ENCODE data around the gene DPP6. TPM values are rescaled to one million over a fixed set of nuclear protein-coding genes. Genes with fewer than 3 reads are reported as not detected.

The DPP6 gene
- total and polyA plus RNA-seq, 2 experiments from 2014 or later, result not detected

DNA sequence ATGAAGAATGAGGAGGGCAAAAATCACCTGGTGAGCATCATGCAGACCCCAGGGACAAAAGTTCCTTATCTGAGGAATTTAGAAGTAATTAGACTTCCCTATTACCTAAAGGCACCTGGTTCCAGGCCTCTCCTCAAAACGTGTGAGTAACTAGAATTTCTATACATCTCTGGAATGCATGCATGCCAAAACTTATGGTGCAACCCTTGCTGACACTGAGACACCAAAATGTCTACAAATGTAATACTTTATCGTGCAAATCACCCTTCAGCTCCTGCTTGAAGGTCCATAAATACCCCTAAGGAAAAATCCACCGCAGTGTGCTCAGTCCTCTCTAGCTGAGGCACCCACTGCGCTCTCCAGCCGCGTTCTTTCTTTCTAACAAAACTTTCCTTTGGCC lies 866.5 kb downstream of the DPP6 start:
- Mint-ChIP-seq H3K27ac (no peak overlapping the region), H3K9me3 (peaks cover 4% of the 10 kb centered on the region), H3K4me3 (no peak overlapping the region), H3K36me3 (ENCODE audit: low read depth) (no peaks in the 10 kb centered on the region), H3K27me3 (ENCODE audit: insufficient read depth, low read depth, poor library complexity) (peaks cover 8% of the 10 kb centered on the region), H3K4me1 (peaks cover 5% of the 10 kb centered on the region; the same call in 2 of the 3 replicates)
- Histone ChIP-seq H3K36me3 (ENCODE audit: insufficient read depth) (no peaks in the 10 kb centered on the region), H4K20me1 (replicated peaks; ENCODE audit: insufficient read depth) (no peaks in the 10 kb centered on the region), H2AFZ (no peak overlapping the region), H3K9me2 (ENCODE audit: insufficient read depth) (no peaks in the 10 kb centered on the region; the same call in 1 of the 2 replicates), H3K27ac (ENCODE audit: low read depth) (no peak overlapping the region), H3K4me1 (ENCODE audit: insufficient read depth) (peaks cover 2% of the 10 kb centered on the region; the same call in 1 of the 2 replicates), H3F3A (replicated peaks; ENCODE audit: low read depth) (no peaks in the 10 kb centered on the region), H3K79me2 (replicated peaks; ENCODE audit: insufficient read depth) (no peaks in the 10 kb centered on the region), H3K4me2 (no peak overlapping the region), H3K27me3 (ENCODE audit: insufficient read depth) (peaks cover 14% of the 10 kb centered on the region; the same call in 1 of the 2 replicates), H3K4me3 (no peak overlapping the region)
- no peak for ATAC-seq
- DNase-seq (ENCODE audit: low spot score), result no peak
- TF ChIP-seq, protein P1, sequence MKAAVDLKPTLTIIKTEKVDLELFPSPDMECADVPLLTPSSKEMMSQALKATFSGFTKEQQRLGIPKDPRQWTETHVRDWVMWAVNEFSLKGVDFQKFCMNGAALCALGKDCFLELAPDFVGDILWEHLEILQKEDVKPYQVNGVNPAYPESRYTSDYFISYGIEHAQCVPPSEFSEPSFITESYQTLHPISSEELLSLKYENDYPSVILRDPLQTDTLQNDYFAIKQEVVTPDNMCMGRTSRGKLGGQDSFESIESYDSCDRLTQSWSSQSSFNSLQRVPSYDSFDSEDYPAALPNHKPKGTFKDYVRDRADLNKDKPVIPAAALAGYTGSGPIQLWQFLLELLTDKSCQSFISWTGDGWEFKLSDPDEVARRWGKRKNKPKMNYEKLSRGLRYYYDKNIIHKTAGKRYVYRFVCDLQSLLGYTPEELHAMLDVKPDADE (IDR thresholded peaks at IDR 0.05), result no peak
- TF ChIP-seq NANOG (IDR thresholded peaks at IDR 0.05; ENCODE audit: borderline replicate concordance) (no peak), ZNF331 (CRISPR knock-in tag; IDR thresholded peaks at IDR 0.05; ENCODE audit: low read depth) (no peak), CREB1 (CRISPR knock-in tag; IDR thresholded peaks at IDR 0.05; ENCODE audit: low read depth) (no peak), ZNF114 (CRISPR knock-in tag; IDR thresholded peaks at IDR 0.05) (no peak), EZH2phosphoT487 (IDR thresholded peaks at IDR 0.05; ENCODE audit: unreplicated experiment) (no peak), JUNB (IDR thresholded peaks at IDR 0.05; ENCODE audit: unreplicated experiment) (no peak), EZH2 (IDR thresholded peaks at IDR 0.05; ENCODE audit: low read depth, unreplicated experiment) (no peak), POLR2AphosphoS5 (IDR thresholded peaks at IDR 0.05; ENCODE audit: low read depth) (no peak), STAT1 (IDR thresholded peaks at IDR 0.05; ENCODE audit: unreplicated experiment) (no peak)
- TF ChIP-seq, protein P2, sequence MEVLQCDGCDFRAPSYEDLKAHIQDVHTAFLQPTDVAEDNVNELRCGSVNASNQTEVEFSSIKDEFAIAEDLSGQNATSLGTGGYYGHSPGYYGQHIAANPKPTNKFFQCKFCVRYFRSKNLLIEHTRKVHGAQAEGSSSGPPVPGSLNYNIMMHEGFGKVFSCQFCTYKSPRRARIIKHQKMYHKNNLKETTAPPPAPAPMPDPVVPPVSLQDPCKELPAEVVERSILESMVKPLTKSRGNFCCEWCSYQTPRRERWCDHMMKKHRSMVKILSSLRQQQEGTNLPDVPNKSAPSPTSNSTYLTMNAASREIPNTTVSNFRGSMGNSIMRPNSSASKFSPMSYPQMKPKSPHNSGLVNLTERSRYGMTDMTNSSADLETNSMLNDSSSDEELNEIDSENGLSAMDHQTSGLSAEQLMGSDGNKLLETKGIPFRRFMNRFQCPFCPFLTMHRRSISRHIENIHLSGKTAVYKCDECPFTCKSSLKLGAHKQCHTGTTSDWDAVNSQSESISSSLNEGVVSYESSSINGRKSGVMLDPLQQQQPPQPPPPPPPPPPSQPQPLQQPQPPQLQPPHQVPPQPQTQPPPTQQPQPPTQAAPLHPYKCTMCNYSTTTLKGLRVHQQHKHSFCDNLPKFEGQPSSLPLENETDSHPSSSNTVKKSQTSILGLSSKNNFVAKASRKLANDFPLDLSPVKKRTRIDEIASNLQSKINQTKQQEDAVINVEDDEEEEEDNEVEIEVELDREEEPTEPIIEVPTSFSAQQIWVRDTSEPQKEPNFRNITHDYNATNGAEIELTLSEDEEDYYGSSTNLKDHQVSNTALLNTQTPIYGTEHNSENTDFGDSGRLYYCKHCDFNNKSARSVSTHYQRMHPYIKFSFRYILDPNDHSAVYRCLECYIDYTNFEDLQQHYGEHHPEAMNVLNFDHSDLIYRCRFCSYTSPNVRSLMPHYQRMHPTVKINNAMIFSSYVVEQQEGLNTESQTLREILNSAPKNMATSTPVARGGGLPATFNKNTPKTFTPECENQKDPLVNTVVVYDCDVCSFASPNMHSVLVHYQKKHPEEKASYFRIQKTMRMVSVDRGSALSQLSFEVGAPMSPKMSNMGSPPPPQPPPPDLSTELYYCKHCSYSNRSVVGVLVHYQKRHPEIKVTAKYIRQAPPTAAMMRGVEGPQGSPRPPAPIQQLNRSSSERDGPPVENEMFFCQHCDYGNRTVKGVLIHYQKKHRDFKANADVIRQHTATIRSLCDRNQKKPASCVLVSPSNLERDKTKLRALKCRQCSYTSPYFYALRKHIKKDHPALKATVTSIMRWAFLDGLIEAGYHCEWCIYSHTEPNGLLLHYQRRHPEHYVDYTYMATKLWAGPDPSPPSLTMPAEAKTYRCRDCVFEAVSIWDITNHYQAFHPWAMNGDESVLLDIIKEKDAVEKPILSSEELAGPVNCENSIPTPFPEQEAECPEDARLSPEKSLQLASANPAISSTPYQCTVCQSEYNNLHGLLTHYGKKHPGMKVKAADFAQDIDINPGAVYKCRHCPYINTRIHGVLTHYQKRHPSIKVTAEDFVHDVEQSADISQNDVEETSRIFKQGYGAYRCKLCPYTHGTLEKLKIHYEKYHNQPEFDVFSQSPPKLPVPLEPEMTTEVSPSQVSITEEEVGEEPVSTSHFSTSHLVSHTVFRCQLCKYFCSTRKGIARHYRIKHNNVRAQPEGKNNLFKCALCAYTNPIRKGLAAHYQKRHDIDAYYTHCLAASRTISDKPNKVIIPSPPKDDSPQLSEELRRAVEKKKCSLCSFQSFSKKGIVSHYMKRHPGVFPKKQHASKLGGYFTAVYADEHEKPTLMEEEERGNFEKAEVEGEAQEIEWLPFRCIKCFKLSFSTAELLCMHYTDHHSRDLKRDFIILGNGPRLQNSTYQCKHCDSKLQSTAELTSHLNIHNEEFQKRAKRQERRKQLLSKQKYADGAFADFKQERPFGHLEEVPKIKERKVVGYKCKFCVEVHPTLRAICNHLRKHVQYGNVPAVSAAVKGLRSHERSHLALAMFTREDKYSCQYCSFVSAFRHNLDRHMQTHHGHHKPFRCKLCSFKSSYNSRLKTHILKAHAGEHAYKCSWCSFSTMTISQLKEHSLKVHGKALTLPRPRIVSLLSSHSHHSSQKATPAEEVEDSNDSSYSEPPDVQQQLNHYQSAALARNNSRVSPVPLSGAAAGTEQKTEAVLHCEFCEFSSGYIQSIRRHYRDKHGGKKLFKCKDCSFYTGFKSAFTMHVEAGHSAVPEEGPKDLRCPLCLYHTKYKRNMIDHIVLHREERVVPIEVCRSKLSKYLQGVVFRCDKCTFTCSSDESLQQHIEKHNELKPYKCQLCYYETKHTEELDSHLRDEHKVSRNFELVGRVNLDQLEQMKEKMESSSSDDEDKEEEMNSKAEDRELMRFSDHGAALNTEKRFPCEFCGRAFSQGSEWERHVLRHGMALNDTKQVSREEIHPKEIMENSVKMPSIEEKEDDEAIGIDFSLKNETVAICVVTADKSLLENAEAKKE (CRISPR knock-in tag; IDR thresholded peaks at IDR 0.05), result no peak
- TF ChIP-seq, protein P3, sequence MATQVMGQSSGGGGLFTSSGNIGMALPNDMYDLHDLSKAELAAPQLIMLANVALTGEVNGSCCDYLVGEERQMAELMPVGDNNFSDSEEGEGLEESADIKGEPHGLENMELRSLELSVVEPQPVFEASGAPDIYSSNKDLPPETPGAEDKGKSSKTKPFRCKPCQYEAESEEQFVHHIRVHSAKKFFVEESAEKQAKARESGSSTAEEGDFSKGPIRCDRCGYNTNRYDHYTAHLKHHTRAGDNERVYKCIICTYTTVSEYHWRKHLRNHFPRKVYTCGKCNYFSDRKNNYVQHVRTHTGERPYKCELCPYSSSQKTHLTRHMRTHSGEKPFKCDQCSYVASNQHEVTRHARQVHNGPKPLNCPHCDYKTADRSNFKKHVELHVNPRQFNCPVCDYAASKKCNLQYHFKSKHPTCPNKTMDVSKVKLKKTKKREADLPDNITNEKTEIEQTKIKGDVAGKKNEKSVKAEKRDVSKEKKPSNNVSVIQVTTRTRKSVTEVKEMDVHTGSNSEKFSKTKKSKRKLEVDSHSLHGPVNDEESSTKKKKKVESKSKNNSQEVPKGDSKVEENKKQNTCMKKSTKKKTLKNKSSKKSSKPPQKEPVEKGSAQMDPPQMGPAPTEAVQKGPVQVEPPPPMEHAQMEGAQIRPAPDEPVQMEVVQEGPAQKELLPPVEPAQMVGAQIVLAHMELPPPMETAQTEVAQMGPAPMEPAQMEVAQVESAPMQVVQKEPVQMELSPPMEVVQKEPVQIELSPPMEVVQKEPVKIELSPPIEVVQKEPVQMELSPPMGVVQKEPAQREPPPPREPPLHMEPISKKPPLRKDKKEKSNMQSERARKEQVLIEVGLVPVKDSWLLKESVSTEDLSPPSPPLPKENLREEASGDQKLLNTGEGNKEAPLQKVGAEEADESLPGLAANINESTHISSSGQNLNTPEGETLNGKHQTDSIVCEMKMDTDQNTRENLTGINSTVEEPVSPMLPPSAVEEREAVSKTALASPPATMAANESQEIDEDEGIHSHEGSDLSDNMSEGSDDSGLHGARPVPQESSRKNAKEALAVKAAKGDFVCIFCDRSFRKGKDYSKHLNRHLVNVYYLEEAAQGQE (IDR thresholded peaks at IDR 0.05; ENCODE audit: unreplicated experiment), result no peak
- TF ChIP-seq, protein P4, sequence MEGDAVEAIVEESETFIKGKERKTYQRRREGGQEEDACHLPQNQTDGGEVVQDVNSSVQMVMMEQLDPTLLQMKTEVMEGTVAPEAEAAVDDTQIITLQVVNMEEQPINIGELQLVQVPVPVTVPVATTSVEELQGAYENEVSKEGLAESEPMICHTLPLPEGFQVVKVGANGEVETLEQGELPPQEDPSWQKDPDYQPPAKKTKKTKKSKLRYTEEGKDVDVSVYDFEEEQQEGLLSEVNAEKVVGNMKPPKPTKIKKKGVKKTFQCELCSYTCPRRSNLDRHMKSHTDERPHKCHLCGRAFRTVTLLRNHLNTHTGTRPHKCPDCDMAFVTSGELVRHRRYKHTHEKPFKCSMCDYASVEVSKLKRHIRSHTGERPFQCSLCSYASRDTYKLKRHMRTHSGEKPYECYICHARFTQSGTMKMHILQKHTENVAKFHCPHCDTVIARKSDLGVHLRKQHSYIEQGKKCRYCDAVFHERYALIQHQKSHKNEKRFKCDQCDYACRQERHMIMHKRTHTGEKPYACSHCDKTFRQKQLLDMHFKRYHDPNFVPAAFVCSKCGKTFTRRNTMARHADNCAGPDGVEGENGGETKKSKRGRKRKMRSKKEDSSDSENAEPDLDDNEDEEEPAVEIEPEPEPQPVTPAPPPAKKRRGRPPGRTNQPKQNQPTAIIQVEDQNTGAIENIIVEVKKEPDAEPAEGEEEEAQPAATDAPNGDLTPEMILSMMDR (conservative IDR thresholded peaks at IDR 0.05; ENCODE audit: low read depth in 2 of 2), result no peak
